K562 (cell line): Measurements from ENCODE around the gene WDFY2.

Experiments
- CREB5 ChIP-seq: fragments of 250-450 bp; sonication (Bioruptor Pico); IDR thresholded peaks from 2 replicates; pipeline ENCODE4 v1.5.0; 2020; ENCODE audit warnings: mild to moderate bottlenecking
- MYC ChIP-seq, 2 experiments: fragments of 250-450 bp in 1 of 2; sonication (Bioruptor Pico) in 1 of 2; IDR thresholded peaks; 2 replicates each; pipeline versions ENCODE4 v1.5.1 to v1.6.1; 2012 to 2021; ENCODE audit warnings: low read depth in 2 of 2, borderline replicate concordance in 1 of 2, improper control_type of control experiment in 1 of 2, low read length in 1 of 2, mild to moderate bottlenecking in 1 of 2, moderate library complexity in 1 of 2
- NR3C1 ChIP-seq: sonication (generic); formaldehyde crosslinking; IDR thresholded peaks from 2 replicates; pipeline ENCODE4 v1.8.1; 2022; ENCODE audit warnings: missing genetic modification reagents
- TAF1 ChIP-seq: IDR thresholded peaks from 2 replicates; pipeline ENCODE4 v1.6.1; 2011; ENCODE audit warnings: mild to moderate bottlenecking, low read length, moderate library complexity; ENCODE audit not compliant: insufficient read depth, control insufficient read depth, severe bottlenecking; ENCODE audit errors: extremely low read depth
- ZNF121 ChIP-seq: sonication (generic); formaldehyde crosslinking; conservative IDR thresholded peaks from 2 replicates; pipeline ENCODE4 v1.8.0; 2022; ENCODE audit warnings: missing genetic modification reagents
- TF ChIP-seq, protein P1 (sequence below): sonication (generic); formaldehyde crosslinking; IDR thresholded peaks from 2 replicates; pipeline ENCODE4 v1.9.0; 2022; ENCODE audit warnings: mild to moderate bottlenecking, missing genetic modification reagents
- TF ChIP-seq, protein P2 (sequence below), 3 experiments: IDR thresholded peaks in 2 of 3; conservative IDR thresholded peaks in 1 of 3; 2 replicates each; pipeline ENCODE4 v1.5.1; 2011 to 2012; ENCODE audit warnings: low read length in 3 of 3, mild to moderate bottlenecking in 3 of 3, control low read depth in 2 of 3, improper control_type of control experiment in 1 of 3, inconsistent platforms in 1 of 3, low read depth in 1 of 3, mixed read lengths in 1 of 3, moderate library complexity in 1 of 3; ENCODE audit not compliant: insufficient read depth in 2 of 3

- TF ChIP-seq NR3C1 (CRISPR knock-in tag) (no peak), CREB5 (CRISPR knock-in tag) (no peak), ZNF121 (CRISPR knock-in tag) (no peak), TAF1 (no peak), MYC (IDR thresholded peaks at IDR 0.05; ENCODE audit: low read depth, low read length) (no peak), MYC (CRISPR knock-in tag; IDR thresholded peaks at IDR 0.05; ENCODE audit: borderline replicate concordance, low read depth) (no peak)
- TF ChIP-seq, protein P1, sequence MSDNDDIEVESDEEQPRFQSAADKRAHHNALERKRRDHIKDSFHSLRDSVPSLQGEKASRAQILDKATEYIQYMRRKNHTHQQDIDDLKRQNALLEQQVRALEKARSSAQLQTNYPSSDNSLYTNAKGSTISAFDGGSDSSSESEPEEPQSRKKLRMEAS (CRISPR knock-in tag) = no peak
- TF ChIP-seq, protein P2, sequence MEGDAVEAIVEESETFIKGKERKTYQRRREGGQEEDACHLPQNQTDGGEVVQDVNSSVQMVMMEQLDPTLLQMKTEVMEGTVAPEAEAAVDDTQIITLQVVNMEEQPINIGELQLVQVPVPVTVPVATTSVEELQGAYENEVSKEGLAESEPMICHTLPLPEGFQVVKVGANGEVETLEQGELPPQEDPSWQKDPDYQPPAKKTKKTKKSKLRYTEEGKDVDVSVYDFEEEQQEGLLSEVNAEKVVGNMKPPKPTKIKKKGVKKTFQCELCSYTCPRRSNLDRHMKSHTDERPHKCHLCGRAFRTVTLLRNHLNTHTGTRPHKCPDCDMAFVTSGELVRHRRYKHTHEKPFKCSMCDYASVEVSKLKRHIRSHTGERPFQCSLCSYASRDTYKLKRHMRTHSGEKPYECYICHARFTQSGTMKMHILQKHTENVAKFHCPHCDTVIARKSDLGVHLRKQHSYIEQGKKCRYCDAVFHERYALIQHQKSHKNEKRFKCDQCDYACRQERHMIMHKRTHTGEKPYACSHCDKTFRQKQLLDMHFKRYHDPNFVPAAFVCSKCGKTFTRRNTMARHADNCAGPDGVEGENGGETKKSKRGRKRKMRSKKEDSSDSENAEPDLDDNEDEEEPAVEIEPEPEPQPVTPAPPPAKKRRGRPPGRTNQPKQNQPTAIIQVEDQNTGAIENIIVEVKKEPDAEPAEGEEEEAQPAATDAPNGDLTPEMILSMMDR (IDR thresholded peaks at IDR 0.05 in 2 of 3, conservative IDR thresholded peaks at IDR 0.05 in 1 of 3; ENCODE audit: insufficient read depth in 2 of 3, low read depth in 1 of 3, low read length in 3 of 3) = no peak
Observed at GRCh38 chr13:51770681-51771417, 186.6 kb downstream of the WDFY2 start.
